HG02610 (cell line): ENCODE results near the gene IL20RA.
"Not testable (repeated sequence)": the region's sequence is repeated elsewhere in the genome, so short reads cannot be mapped to it uniquely, and the experiment has no call there.

Source experiments
- ATAC-seq: cut with Tn5 transposase; IDR thresholded peaks from one replicate; pipeline ENCODE4 v1.9.1; 2021; ENCODE audit warnings: mild to moderate bottlenecking, moderate library complexity; ENCODE audit not compliant: unreplicated experiment

The IL20RA gene

GRCh38 chr6:136975089-136975715 lies 69.6 kb downstream of the IL20RA start:
- ATAC-seq = no peak

- not testable (repeated sequence) for ATAC-seq
Observed at GRCh38 chr6:136973781-136974180, 71.0 kb downstream of the IL20RA start.

GRCh38 chr6:136971609-136972008 lies 73.2 kb downstream of the IL20RA start:
- no peak for ATAC-seq

DNA sequence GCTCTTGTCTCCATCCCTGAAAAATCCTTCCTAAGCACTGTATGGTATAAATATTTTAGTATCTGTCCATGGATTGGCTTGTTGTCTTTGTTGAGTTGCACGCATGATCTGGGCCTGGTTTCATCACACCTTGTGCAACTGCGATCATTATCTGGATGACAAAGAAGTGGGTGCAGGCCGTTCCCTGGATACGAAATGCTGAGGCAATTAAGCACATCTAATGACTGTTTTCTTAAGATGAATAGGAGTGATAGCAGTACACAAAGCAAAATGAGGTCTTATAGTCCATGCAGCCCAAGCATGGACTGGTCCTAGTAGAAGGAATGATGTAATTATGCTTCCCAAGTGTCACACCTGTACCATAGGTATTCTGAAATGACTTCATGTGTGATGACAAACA lies 74.8 kb downstream of the IL20RA start:
- no peak for ATAC-seq

DNA sequence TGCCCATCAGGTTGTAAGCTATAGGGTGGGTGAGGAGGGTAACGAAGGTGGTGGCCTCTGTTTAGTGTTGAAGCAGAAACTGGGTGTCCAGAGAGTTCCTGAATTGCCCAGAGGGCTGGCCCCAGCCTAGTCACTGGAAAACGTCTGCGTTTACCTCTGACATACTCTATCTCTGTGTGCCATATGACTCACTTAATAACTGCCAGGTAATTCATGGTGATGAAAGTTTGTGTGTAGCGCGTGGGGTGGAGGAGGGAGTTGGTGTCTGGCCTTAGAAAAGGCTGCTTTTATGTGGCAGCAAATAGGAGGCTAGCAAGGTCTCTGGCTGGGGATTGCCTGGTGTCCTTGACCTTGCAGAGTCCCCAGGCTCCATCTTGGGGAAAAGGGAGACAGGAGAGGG lies 75.3 kb downstream of the IL20RA start:
- ATAC-seq = no peak

GRCh38 chr6:136968837-136969236 lies 75.9 kb downstream of the IL20RA start:
- ATAC-seq = no peak

GRCh38 chr6:136967876-136968752 lies 76.7 kb downstream of the IL20RA start:
- peak; percentile 88 for ATAC-seq

- no peak for ATAC-seq
Observed at GRCh38 chr6:136964398-136964797, 80.4 kb downstream of the IL20RA start.

GRCh38 chr6:136963259-136963658 lies 81.5 kb downstream of the IL20RA start:
- no peak for ATAC-seq

DNA sequence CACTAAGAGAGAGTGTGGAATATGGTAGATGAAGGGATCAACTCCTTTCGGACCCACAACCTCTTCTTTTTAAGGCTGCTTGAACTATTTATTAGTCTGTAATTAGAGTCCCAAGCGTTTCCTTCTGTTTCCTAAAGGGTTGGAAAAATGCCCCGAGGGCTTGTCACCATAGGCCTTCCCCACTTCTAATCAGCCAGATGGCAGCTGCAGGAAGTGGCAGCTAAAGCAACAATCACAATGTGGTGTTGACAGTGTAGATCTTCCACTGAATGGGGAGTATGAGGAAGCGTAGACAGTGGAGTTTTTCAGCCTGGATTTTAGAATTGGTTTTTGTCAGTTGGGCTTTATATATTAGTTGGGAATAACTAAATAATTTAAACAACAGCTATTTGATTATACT lies 82.1 kb downstream of the IL20RA start:
- no peak for ATAC-seq

GRCh38 chr6:136961848-136962247 lies 82.9 kb downstream of the IL20RA start:
- ATAC-seq = no peak

GRCh38 chr6:136960781-136961180 lies 84.0 kb downstream of the IL20RA start:
- ATAC-seq = no peak

- not testable (repeated sequence) for ATAC-seq
Observed at GRCh38 chr6:136959935-136960334, 84.8 kb downstream of the IL20RA start.

GRCh38 chr6:136959471-136959891 lies 85.3 kb downstream of the IL20RA start:
- no peak for ATAC-seq

GRCh38 chr6:136958168-136958567 lies 86.6 kb downstream of the IL20RA start:
- no peak for ATAC-seq

DNA sequence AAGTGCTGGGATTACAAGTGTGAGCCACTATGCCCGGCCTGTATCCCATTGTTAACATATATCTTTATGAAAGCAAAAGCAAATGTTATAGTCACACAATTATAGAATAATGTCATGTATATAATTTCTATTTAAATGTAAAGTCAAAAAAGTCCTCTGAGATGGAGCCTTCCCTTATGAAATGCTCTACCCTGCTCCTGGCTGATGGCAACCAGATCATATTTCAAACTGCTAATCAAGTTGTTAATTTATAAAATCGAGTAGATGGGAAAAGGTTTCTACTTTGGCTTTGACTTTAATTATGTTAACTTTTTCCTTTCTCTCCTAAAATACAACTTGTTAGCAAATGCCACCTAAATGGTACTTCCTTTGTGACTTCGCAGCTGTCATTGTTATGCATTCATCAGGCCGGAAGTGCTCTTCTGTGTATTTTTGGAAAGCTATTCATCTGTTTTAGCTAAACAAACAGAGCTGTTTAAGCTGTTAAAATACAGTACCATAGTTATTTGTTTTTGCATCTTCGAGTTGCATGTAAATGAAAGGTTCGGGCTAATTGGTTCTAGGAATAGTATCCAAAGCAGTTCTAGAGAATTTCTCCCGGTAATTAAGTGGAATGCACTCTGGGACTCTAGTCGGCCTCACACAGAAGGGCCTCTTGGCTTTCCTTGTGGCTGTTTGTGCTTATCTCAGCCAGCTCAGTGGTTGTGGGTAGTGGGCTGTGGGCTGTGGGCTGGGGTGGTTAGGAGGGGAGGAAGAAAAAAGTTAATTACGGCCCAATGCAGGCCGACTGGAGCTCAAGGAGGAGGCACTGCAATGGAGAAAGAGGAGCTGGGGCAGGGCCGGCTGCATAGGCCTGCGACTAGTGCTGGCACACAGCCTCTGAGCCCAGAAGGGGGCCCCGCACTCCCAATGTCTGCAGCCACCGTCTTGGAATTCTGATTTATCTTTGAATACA lies 87.9 kb downstream of the IL20RA start:
- ATAC-seq = no peak

DNA sequence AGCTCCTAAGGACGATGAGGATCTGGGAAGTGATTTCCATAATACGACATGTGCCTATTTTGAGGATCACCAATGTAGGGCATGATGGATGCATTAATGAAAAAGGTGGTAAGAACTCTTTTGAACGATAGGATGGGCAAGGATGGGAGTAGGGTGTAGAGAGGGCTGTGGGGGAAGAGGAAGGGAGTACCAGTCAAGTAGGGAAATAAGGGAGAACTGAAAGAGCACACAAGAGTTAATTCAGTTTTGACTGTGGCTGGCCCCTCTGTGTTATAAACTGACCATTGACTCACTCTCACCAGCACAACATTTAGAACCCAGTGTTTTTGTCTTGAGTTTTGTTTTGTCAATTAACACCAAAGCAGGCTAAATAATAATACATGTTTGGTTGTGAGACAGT lies 89.6 kb downstream of the IL20RA start:
- ATAC-seq = no peak

DNA sequence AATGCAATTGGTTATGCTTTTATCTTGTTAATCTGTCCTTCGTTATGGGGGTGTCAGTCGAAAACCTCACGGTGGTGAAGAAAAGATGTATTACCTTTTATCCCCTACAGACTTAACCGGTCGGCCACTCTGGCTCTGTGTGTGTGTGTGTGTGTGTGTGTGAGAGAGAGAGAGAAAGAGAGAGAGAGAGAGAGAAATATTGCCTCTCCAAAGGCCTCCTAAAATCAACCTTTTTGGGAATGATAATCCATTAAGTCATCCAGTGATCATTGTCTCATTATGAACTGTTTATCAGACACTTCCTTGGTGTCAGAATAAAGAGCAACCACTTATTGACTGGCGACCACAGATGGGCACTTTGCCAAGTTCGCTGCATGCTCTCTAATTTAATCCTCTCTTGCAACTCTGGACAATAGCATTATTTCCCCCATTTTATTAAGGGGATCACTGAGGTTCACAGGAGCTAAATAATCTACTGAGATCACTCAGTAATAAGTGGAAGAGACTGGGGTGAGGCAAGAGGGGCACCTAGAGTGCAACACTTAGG lies 92.0 kb downstream of the IL20RA start:
- no peak for ATAC-seq

GRCh38 chr6:136950436-136951126 lies 94.2 kb downstream of the IL20RA start:
- ATAC-seq = no peak
